Smooth muscle cell (in vitro differentiated cells): ENCODE measurements around the gene DUS1L. TPM values are rescaled to one million over a fixed set of nuclear protein-coding genes. Genes with fewer than 3 reads are reported as not detected.

Experiments used
- DNase-seq: peaks from one replicate; lab custom pipeline; 2025; ENCODE audit not compliant: unreplicated experiment; lab: John Stamatoyannopoulos, UW
- H2AFZ ChIP-seq: fragments of 200-600 bp; sonication (generic); 2 replicates; pipeline ENCODE4 v1.6.0; 2016; ENCODE audit warnings: antibody characterized with exemption, low read depth, mild to moderate bottlenecking
- H3F3A ChIP-seq: fragments of 200-600 bp; sonication (generic); 2 replicates; pipeline ENCODE4 v1.6.0; 2017; ENCODE audit warnings: antibody characterized with exemption, low read depth
- H3K27ac ChIP-seq: fragments of 200-600 bp; sonication (generic); 2 replicates; pipeline ENCODE4 v1.5.1; 2016; ENCODE audit warnings: low read depth, mild to moderate bottlenecking
- H3K27me3 ChIP-seq: fragments of 200-600 bp; sonication (generic); 2 replicates; pipeline ENCODE4 v1.6.1; 2016; ENCODE audit warnings: low read depth, mild to moderate bottlenecking
- H3K36me3 ChIP-seq: fragments of 200-600 bp; sonication (generic); 2 replicates; pipeline ENCODE4 v1.5.1; 2016; ENCODE audit warnings: low read depth
- H3K4me1 ChIP-seq: fragments of 200-600 bp; sonication (generic); 2 replicates; pipeline ENCODE4 v1.5.1; 2016; ENCODE audit warnings: low read depth
- H3K4me2 ChIP-seq: fragments of 200-600 bp; sonication (generic); 2 replicates; pipeline ENCODE4 v1.6.0; 2016; ENCODE audit warnings: mild to moderate bottlenecking
- H3K4me3 ChIP-seq: fragments of 200-600 bp; sonication (generic); 2 replicates; pipeline ENCODE4 v1.5.1; 2016; ENCODE audit warnings: mild to moderate bottlenecking
- H3K79me2 ChIP-seq: fragments of 200-600 bp; sonication (generic); 2 replicates; pipeline ENCODE4 v1.6.0; 2016; ENCODE audit warnings: low read depth, mild to moderate bottlenecking
- H3K9ac ChIP-seq: fragments of 200-600 bp; sonication (generic); 2 replicates; pipeline ENCODE4 v1.6.0; 2016; ENCODE audit warnings: low read depth
- H3K9me3 ChIP-seq: fragments of 200-600 bp; sonication (generic); replicated peaks from 2 replicates; pipeline ENCODE4 v1.5.1; 2016; ENCODE audit warnings: low read depth
- H4K20me1 ChIP-seq: fragments of 200-600 bp; sonication (generic); 2 replicates; pipeline ENCODE4 v1.6.0; 2016; ENCODE audit warnings: low read depth
- CTCF ChIP-seq: fragments of 200-600 bp; sonication (generic); IDR thresholded peaks from 2 replicates; pipeline ENCODE4 v1.5.1; 2017; ENCODE audit warnings: borderline replicate concordance, mild to moderate bottlenecking, antibody characterized with exemption; ENCODE audit not compliant: insufficient read depth, poor library complexity, severe bottlenecking
- WGBS: methylation state at CpG from one replicate; pipeline ENCODE4 v1.1.7; 2016; ENCODE audit warnings: low lambda C conversion rate; 5-methylcytosine and 5-hydroxymethylcytosine counted together
- polyA plus RNA-seq: library from polyadenylated mRNA; unstranded; fragments of >200 nt; fragmentation: Nextera tagmentation; extraction: Ambion mirVana; gene quantifications from 2 replicates; pipeline ENCODE4 v1.2.1, GENCODE V29; 2016
- total RNA-seq: library from RNA; depleted of rRNA; stranded (reverse); fragments of >200 nt; gene quantifications from 2 replicates; pipeline ENCODE4 v1.2.3, GENCODE V29; 2014

Gene DUS1L
- total and polyA plus RNA-seq, 2 experiments from 2014 or later, result 49.4 to 125 TPM

GRCh38 chr17:82088838-82089722 is 23.5 kb upstream of the DUS1L start:
- H3K27me3 ChIP-seq, result no peaks in the 10 kb centered on the region
- no peak for DNase-seq
- TF ChIP-seq CTCF, result no peak
- H3K4me2 ChIP-seq, result no peak overlapping the region
- no peaks in the 10 kb centered on the region for H3F3A ChIP-seq
- no peak overlapping the region for H3K27ac ChIP-seq
- H3K4me1 ChIP-seq, result no peaks in the 10 kb centered on the region
- H2AFZ ChIP-seq, result no peak overlapping the region
- 97% methylated on average over 47 of the region's 47 CpGs for WGBS
- H3K79me2 ChIP-seq, result peaks cover 14% of the 10 kb centered on the region
- H3K9ac ChIP-seq, result no peak overlapping the region
- peaks cover 80% of the 10 kb centered on the region for H4K20me1 ChIP-seq
- H3K4me3 ChIP-seq, result no peak overlapping the region
- H3K36me3 ChIP-seq, result no peaks in the 10 kb centered on the region
- H3K9me3 ChIP-seq, result no peaks in the 10 kb centered on the region

- peaks cover 6% of the 10 kb centered on the region for H3K79me2 ChIP-seq
- DNase-seq, result no peak
- no peaks in the 10 kb centered on the region for H3F3A ChIP-seq
- no peaks in the 10 kb centered on the region for H3K36me3 ChIP-seq
- no peak overlapping the region for H3K9ac ChIP-seq
- no peak for TF ChIP-seq CTCF
- WGBS, result 97% methylated on average over 37 of the region's 48 CpGs
- peaks cover 81% of the 10 kb centered on the region for H4K20me1 ChIP-seq
- H3K9me3 ChIP-seq, result no peaks in the 10 kb centered on the region
- no peaks in the 10 kb centered on the region for H3K4me1 ChIP-seq
- H2AFZ ChIP-seq, result no peak overlapping the region
- H3K4me2 ChIP-seq, result no peak overlapping the region
- H3K27me3 ChIP-seq, result no peaks in the 10 kb centered on the region
- H3K4me3 ChIP-seq, result no peak overlapping the region
- H3K27ac ChIP-seq, result no peak overlapping the region
Measured at GRCh38 chr17:82087961-82088837, 22.6 kb upstream of the DUS1L start.

- Histone ChIP-seq H3K79me2 (no peaks in the 10 kb centered on the region), H3F3A (no peaks in the 10 kb centered on the region), H3K9ac (no peak overlapping the region), H3K27ac (no peak overlapping the region), H3K4me2 (no peak overlapping the region), H3K36me3 (no peaks in the 10 kb centered on the region), H3K4me3 (no peak overlapping the region), H3K4me1 (no peaks in the 10 kb centered on the region), H3K27me3 (no peaks in the 10 kb centered on the region), H3K9me3 (no peaks in the 10 kb centered on the region), H2AFZ (no peak overlapping the region), H4K20me1 (peaks cover 81% of the 10 kb centered on the region)
- DNase-seq, result no peak
- TF ChIP-seq CTCF, result no peak
- 96% methylated on average over 36 of the region's 39 CpGs for WGBS
Measured at GRCh38 chr17:82086941-82087906, 21.6 kb upstream of the DUS1L start.
